Upper lobe of left lung (tissue), 6 donors: Measurements from ENCODE around the gene VIT. TPM values are rescaled to one million over a fixed set of nuclear protein-coding genes. Genes with fewer than 3 reads are reported as not detected.

Experiments used
- ATAC-seq, 2 donors: fragments of 200-7000 bp; cut with Tn5 transposase; one replicate each; pipeline ENCODE4 v1.9.1; 2022; ENCODE audit warnings: mild to moderate bottlenecking in 2 of 2, moderate library complexity in 2 of 2; ENCODE audit not compliant: low FRiP score in 2 of 2
- DNase-seq, 2 donors: peaks; one replicate each; pipeline ENCODE4 v3.0.0-alpha.2; 2019 to 2020
- H3K27ac ChIP-seq, 4 donors: fragments of 200-600 bp; sonication (generic); one replicate each; pipeline ENCODE4 v1.5.1; 2016 to 2019
- H3K27me3 ChIP-seq, 4 donors: fragments of 200-600 bp; sonication (generic); one replicate each; pipeline ENCODE4 v1.5.1; 2017 to 2019
- H3K36me3 ChIP-seq, 4 donors: fragments of 200-600 bp; sonication (generic); one replicate each; pipeline ENCODE4 v1.5.1; 2016 to 2019
- H3K4me1 ChIP-seq, 4 donors: fragments of 200-600 bp; sonication (generic); one replicate each; pipeline ENCODE4 v1.5.1; 2018 to 2019
- H3K4me3 ChIP-seq, 4 donors: fragments of 200-600 bp; sonication (generic); one replicate each; pipeline ENCODE4 v1.5.1; 2017 to 2019; ENCODE audit warnings: mild to moderate bottlenecking in 2 of 4, moderate library complexity in 1 of 4
- H3K9me3 ChIP-seq, 4 donors: fragments of 200-600 bp; sonication (generic); one replicate each; pipeline ENCODE4 v1.5.1; 2018 to 2019
- CTCF ChIP-seq, 6 experiments: fragments of 450-650 bp in 4 of 6; fragments of 200-600 bp in 2 of 6; sonication (generic) in 2 of 6; IDR thresholded peaks; one replicate each; pipeline ENCODE4 v1.5.1; 2016 to 2019; ENCODE audit warnings: antibody characterized with exemption in 6 of 6
- EP300 ChIP-seq, 4 donors: sonication (generic); formaldehyde crosslinking; IDR thresholded peaks; one replicate each; pipeline ENCODE4 v1.5.1; 2017; ENCODE audit warnings: antibody characterized with exemption in 4 of 4, control low read depth in 2 of 4
- POLR2A ChIP-seq, 4 donors: fragments of 450-650 bp; IDR thresholded peaks; one replicate each; pipeline ENCODE4 v1.5.1; 2016 to 2017; ENCODE audit warnings: antibody characterized with exemption in 4 of 4, mild to moderate bottlenecking in 2 of 4
- POLR2AphosphoS5 ChIP-seq, 2 donors: sonication (generic); formaldehyde crosslinking; IDR thresholded peaks; one replicate each; pipeline ENCODE4 v1.5.1; 2017; ENCODE audit warnings: antibody characterized with exemption in 2 of 2
- WGBS, 2 donors: methylation state at CpG; one replicate each; pipeline ENCODE4 v1.1.5; 2017 to 2018; 5-methylcytosine and 5-hydroxymethylcytosine counted together
- total RNA-seq, 6 donors: library from RNA; depleted of rRNA in 4 of 6; stranded (reverse); fragments of >200 nt in 4 of 6; gene quantifications; one replicate each; pipeline versions ENCODE4 v1.1.0 to v1.2.1, GENCODE V29; 2016 to 2021
- donor health status: DM: no; HTN: no; CAD: no; lungs with moderate emphysema.
- donor health status: DM: no; HTN: yes; CAD: no; lungs with severe emphysema.

VIT gene
- total RNA-seq, 6 donors from 2014 or later, result 0.22 to 1.4 (median 0.54) TPM; not detected in 1

GRCh38 chr2:36705326-36706020 lies 9.0 kb downstream of the VIT start:
- no peaks in the 10 kb centered on the region for H3K27me3 ChIP-seq
- no peak for DNase-seq
- no peak overlapping the region for H3K27ac ChIP-seq
- ATAC-seq, result no peak
- H3K4me3 ChIP-seq, result no peak overlapping the region
- no peaks in the 10 kb centered on the region for H3K4me1 ChIP-seq
- H3K36me3 ChIP-seq, result no peaks in the 10 kb centered on the region
- TF ChIP-seq POLR2A (IDR thresholded peaks at IDR 0.05), result no peak
- no peak for TF ChIP-seq CTCF (IDR thresholded peaks at IDR 0.05)
- TF ChIP-seq POLR2AphosphoS5 (IDR thresholded peaks at IDR 0.05), result no peak
- TF ChIP-seq EP300 (IDR thresholded peaks at IDR 0.05), result no peak
- H3K9me3 ChIP-seq, result no peaks in the 10 kb centered on the region
- 82 to 85% methylated on average over 9 of the region's 9 CpGs for WGBS, 2 donors

- DNase-seq, result no peak
- no peaks in the 10 kb centered on the region for H3K27me3 ChIP-seq
- H3K27ac ChIP-seq, result no peak overlapping the region
- H3K9me3 ChIP-seq, result peaks cover 0 to 6% (median 5%) of the 10 kb centered on the region in 4 donors
- no peaks in the 10 kb centered on the region for H3K4me1 ChIP-seq
- WGBS, 2 donors, result 64 to 68% methylated on average over 5 of the region's 5 CpGs
- no peak overlapping the region for H3K4me3 ChIP-seq
- no peaks in the 10 kb centered on the region for H3K36me3 ChIP-seq
- ATAC-seq, result no peak
- TF ChIP-seq EP300 (IDR thresholded peaks at IDR 0.05) (no peak), POLR2A (IDR thresholded peaks at IDR 0.05) (no peak), CTCF (IDR thresholded peaks at IDR 0.05) (no peak), POLR2AphosphoS5 (IDR thresholded peaks at IDR 0.05) (no peak)
Observed at GRCh38 chr2:36706021-36706876, 9.7 kb downstream of the VIT start.

GRCh38 chr2:36707050-36707449 lies 10.5 kb downstream of the VIT start:
- no peaks in the 10 kb centered on the region for H3K36me3 ChIP-seq
- H3K4me3 ChIP-seq, result no peak overlapping the region
- TF ChIP-seq POLR2A (IDR thresholded peaks at IDR 0.05) (no peak), POLR2AphosphoS5 (IDR thresholded peaks at IDR 0.05) (no peak), EP300 (IDR thresholded peaks at IDR 0.05) (no peak), CTCF (IDR thresholded peaks at IDR 0.05) (no peak)
- DNase-seq (no peak), ATAC-seq (peak in 1 of 2 donors; percentile 65)
- H3K4me1 ChIP-seq, result no peaks in the 10 kb centered on the region
- WGBS, 2 donors, result 85 to 87% methylated on average over 5 of the region's 5 CpGs
- H3K27ac ChIP-seq, result no peak overlapping the region
- H3K9me3 ChIP-seq, result peaks cover 0 to 6% (median 5%) of the 10 kb centered on the region in 4 donors
- no peaks in the 10 kb centered on the region for H3K27me3 ChIP-seq

GRCh38 chr2:36708041-36708741 lies 11.7 kb downstream of the VIT start:
- H3K9me3 ChIP-seq, result peaks cover 0 to 6% (median 5%) of the 10 kb centered on the region in 4 donors
- no peak for TF ChIP-seq CTCF (IDR thresholded peaks at IDR 0.05)
- no peak for TF ChIP-seq POLR2AphosphoS5 (IDR thresholded peaks at IDR 0.05)
- TF ChIP-seq EP300 (IDR thresholded peaks at IDR 0.05), result no peak
- no peak for TF ChIP-seq POLR2A (IDR thresholded peaks at IDR 0.05)
- no peaks in the 10 kb centered on the region for H3K27me3 ChIP-seq
- DNase-seq (no peak), ATAC-seq (peak in 1 of 2 donors; percentile 85)
- H3K27ac ChIP-seq, result no peak overlapping the region
- H3K4me3 ChIP-seq, result no peak overlapping the region
- H3K4me1 ChIP-seq, result no peaks in the 10 kb centered on the region
- 70 to 92% methylated on average over 6 to 8 of the region's 8 CpGs for WGBS, 2 donors
- H3K36me3 ChIP-seq, result no peaks in the 10 kb centered on the region
